ENCODE data around the gene ISL1.

DNA sequence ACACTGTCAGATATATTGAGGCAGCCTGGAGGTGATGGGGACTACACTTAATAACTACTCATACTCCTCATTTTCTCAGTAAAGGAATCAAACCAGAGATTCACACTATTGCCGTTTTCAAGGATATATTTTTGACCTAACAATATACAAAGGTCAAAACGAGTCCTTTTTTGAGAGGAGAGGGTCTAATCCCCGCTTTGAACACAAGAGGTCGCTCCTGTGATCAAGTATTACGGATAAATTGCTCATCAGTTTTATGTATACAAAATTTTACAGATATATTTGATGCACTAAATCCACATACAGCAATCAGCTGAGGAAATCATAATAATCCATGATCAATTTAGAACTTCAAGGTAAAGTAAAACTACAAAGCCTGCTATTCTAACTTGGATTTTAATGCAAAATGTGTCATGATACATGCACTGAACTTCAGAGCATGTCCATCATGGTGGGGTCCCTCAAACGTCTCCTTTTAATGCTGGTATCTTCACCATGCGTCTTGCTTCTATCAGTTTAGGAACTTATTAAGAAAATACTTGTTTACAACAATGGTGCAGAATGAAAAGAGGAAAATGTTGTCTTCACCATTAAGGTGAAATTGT lies 2.5 kb upstream of the ISL1 start:
- TF ChIP-seq, protein P1, sequence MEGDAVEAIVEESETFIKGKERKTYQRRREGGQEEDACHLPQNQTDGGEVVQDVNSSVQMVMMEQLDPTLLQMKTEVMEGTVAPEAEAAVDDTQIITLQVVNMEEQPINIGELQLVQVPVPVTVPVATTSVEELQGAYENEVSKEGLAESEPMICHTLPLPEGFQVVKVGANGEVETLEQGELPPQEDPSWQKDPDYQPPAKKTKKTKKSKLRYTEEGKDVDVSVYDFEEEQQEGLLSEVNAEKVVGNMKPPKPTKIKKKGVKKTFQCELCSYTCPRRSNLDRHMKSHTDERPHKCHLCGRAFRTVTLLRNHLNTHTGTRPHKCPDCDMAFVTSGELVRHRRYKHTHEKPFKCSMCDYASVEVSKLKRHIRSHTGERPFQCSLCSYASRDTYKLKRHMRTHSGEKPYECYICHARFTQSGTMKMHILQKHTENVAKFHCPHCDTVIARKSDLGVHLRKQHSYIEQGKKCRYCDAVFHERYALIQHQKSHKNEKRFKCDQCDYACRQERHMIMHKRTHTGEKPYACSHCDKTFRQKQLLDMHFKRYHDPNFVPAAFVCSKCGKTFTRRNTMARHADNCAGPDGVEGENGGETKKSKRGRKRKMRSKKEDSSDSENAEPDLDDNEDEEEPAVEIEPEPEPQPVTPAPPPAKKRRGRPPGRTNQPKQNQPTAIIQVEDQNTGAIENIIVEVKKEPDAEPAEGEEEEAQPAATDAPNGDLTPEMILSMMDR (conservative IDR thresholded peaks at IDR 0.05; ENCODE audit: low read length): peak; percentile 85
- no peak for TF ChIP-seq EZH2phosphoT487 (IDR thresholded peaks at IDR 0.05; ENCODE audit: borderline replicate concordance, low read depth, low read length)

Data from OCI-LY7 (cell line).